D341Med (cell line): ENCODE results near the gene P4HA3.

Experiments
- DNase-seq: peaks from one replicate; pipeline ENCODE4 v3.0.0; 2012; ENCODE audit warnings: low spot score

Gene P4HA3

DNA sequence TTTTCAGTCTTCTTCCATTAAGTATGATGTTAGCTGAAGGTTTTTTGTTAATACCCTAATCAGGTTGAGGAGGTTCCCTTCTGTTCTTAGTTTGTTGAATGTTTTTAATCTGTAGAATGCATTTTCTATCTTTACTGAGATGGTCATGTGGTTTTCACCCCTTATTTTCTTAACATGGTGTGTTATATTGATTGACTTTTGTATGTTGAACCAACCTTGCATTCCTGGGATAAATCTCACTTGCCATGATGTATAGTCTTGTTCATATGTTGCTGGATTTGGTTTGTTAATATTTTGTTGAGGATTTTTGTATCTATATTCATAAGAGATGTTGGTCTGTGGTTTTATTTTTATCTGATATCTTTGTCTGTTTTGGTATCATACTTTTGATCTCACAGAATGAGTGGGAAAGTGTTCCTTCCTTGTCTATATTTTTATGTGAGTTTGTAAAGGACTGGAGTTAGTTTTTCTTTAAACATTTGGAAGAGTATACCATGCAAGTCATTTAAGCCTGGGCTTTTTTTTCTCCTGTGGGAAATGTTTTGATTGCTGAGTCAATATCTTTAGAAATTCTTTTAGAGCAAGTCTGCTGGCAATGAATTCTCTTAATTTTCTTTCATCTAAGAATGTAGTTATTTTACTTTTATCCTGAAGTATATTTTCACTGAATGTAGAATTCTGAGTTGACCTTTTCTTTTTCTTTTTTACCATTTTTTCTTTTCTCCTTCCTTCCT lies 5.5 kb upstream of the P4HA3 start:
- DNase-seq = no peak

DNA sequence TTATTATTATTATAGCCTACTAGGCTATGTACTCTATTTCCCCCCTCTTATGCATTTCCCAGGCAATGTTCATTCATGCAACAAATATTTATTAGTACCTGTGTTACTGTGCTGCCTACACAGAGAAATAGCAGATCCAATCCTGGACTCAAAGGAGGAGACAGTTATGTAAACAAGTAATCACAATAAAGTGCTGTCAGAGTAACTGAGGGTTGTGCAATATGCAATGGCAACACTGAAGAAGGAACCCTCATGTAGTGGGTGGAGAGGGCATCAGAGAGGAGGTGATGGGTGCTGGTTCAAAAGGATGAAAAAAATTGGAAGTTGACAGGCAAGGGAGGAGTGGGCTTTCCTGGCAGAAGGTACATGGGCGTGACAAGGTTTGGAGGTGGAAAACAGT lies 886 bp upstream of the P4HA3 start:
- no peak for DNase-seq

DNA sequence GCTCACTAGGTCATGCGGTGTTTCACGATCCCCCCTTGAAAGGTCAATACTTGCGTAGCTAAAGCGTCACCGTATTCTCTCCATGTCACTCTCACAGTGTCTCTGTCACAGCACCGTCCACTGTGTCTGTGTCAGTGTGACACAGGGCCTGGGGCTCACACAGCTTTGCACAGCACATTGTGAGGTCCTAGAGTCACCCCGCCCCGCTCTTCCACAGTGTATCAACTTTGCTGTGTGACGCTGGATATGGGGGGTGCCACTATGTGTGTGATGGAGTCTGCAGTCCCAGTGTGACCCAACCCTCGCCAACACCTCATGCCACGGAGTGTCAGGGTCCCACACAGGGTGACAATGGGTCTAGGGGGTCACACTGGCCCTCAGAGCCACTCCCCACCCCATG lies 583 bp downstream of the P4HA3 start:
- no peak for DNase-seq

DNA sequence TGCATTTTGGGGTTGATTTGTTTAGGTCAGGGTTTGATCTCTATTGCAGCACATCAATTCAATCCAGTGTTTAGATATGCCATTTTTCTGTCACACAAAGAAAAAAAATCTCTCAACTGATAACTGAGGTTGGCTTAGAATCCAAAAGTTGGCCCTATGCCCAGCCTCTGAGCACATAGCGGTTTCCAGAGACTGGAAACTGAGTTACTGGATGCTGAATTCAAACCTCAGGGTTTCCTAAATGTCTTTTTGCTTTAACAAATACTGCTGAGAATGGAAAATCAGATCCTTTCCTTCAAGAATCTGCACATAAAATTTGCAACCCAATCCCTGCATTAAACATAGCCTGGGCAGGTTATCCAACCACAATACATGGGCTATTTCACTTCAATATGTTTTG lies 4.0 kb downstream of the P4HA3 start:
- DNase-seq = no peak

DNA sequence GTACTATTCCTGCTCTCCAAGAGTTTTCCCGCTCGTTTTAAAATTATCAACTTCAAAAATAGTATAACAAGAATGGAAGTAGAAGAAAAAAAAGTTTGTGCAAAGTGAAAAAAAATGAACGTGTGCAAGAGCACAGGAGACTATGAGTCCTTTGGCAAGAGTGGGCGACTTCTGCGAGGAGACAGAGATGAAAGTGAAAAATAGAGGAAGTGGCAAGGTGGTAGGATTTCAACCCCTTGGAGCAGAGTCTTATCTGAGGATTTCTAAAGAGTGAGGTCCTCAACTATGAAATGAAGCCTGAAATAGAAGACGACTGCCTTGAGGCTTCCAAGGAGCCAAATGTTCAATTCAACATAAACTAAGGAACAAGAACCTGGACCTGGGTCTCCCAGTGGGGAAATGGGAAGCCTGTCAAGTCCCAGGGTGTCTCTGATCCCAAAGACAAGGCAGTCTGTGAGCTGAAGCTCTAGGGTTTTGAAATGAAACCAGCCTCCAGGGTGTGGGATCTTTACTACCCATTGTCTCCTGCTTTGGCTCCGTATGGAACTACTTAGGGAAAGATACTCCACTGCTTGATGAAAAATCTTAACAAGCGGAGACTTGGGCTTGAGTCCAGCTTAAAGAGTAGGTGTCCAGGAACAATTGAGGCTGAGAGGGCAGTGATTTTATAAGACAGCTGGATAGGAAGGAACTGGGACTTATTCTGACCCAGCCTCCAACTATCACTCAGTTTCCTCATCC lies 4.8 kb downstream of the P4HA3 start:
- no peak for DNase-seq

DNA sequence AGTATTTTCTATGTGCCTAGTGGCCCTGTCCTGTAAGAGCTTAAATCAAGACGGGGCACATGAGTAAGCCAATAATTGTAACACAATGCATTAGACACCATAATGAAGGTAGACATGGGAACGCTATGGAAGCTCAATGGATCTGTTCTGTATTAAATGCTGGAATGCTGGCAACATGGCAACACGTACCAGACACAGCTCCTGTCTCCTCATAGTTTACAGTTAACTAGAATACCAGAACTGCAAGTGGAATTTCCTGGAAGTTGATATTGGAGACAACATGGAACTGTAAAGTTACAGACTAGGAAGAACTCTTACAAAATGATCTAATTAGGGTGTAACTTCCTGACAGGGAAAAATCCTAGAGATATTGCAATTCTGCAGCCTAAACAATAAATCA lies 12.4 kb downstream of the P4HA3 start:
- no peak for DNase-seq

DNA sequence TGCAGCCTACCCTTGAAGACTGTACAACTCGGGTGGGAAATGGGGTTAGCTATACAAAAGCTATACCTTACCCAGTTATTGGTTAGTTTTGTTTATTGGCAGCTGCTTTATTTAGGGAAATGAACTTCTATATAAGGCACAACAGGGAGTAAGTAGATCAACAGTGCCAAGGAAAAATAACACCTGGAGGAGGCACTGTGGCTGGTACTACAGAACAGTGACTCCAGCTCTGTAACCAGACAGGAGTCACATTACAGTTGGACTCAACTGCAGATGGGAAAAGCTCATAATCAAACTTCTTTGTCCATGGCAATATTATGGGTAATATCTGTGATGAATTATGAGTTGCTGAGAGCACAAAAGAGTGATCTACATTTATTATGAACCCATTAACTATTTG lies 14.0 kb downstream of the P4HA3 start:
- DNase-seq = no peak

DNA sequence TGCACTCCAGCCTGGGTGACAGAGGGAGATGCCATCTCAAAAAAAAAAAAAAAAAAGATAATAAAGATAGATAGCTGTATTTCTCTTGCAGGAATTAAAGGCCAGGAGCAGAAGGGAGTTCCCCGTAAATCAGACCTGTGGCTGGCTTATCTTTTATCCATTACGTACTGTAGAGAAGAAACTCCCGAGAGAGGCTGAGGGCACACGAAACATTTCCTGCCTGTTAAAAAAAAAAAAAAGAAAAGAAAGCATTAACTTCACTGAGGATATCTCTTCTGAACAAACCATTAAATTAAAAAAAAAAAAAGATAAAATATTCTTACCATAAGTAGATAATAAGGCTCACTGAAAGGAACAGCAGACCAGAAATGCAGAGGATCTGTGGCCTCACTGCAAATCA lies 22.5 kb downstream of the P4HA3 start:
- DNase-seq = no peak

DNA sequence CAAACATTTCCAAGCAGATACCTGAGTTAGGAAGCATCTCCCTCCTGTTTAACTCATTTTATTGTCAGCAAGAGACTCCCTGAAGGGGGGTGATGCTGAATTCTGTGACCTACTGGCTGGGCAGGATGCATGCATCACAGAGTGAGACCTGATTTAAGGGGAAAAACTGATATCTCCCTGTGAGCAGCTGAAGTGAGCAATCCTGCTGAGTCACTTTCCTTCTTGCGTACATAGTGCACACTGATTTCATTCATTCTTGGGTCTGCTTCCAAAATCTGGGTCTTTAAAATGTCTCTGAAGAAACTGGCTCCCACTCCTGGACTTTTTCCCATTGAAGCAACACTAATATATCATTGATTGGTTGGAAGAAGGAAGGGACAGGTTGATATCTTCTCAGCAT lies 23.3 kb downstream of the P4HA3 start:
- no peak for DNase-seq

DNA sequence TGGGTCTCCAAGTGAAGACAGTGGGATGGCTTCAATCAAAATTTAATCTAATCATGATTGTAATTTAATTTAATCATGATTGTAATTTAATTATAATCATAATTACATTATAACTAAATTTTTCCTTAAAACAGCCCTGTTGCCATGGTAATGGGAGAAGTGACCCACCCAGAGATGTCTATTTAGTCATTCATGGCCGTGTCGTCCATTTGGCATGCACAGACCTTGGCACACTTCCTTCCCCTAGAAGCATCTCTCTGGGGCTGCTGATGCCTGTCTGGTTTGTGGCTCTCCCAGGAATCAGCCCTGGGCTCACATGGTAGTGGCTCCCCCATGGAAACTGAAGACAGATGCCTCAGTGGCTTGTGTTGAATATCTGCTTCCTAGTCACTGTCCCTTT lies 27.0 kb downstream of the P4HA3 start:
- DNase-seq = no peak

DNA sequence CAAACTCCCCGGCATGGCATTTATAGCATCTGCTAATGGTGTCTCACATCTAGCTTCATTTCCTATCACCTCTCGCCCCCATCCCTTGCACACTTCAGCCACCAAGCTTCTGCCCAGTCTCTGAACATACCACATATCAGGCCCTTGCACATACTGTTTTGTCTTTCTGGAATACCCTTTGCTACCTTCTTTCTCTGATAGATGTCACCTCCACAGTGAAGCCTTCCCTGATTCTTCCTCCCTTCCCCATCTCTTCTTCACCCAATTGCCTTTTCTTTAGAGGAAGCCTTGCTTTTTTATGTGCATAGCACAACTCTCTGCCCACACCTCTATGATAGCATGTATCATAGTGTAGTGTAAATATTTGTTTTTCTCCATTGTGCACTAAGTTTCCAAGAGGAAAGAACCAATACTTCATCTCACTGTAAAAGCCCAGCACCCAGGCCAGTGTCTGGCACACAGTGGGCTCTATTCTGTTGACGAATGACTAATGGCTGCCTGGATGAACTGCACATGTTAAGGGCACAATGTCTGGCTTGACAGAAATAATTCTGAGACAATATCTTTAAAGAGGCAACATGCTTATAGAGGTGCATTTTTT lies 27.8 kb downstream of the P4HA3 start:
- no peak for DNase-seq

DNA sequence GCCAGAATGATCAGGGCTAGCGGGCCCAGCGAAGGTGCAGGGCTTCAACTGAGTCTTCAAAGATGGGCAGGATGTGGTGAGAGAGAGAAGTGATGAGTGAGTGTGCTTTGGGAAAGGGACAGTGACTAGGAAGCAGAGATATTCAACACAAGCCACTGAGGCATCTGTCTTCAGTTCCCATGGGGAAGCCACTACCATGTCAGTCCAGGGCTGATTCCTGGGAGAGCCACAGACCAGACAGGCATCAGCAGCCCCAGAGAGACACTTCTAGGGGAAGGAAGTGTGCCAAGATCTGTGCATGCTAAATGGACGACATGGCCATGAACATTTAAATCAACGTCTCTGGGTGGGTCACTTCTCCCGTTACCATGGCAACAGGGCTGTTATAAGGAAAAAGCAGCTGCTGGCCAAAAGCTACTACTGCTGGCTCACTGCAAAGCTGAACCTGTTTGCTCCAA lies 28.5 kb downstream of the P4HA3 start:
- DNase-seq = no peak

DNA sequence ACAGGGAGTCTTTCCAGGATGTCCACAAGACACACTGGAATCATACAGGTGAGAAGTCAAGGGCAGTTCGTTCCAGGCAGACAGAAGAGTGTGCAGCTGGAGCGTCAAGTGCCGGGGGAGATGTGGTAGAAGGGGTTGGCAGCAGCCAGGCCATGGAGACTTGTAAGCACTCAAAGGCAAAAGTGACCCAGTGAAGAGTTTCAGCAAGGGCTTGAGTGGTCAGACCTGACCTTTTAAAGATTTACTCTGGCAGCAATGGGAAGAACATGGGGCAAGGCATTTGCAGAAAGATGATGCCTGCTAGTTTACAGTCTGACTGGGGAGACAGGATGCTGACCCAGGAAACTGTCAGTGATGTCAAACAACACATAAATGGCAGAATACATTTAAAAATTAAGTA lies 29.0 kb downstream of the P4HA3 start:
- DNase-seq = no peak

DNA sequence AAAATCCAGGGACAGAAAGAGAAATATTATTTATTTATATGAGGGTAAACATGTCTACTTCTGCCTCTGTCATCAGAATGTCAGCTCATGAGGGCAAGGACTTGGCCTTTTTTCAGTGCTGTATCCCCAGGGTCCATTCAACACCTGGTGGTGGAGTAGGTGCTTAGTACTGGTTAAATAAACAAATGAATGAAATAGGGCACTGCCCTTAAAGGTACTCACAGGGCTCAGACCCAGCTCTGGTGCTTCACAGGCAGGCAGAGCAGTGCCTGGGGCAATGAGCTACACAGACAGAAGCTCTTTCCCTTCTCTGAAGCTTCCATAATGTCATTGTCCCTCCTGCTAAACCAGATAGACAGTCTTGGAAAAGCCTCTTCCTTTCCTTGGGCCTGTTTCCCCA lies 30.9 kb downstream of the P4HA3 start:
- DNase-seq = no peak

DNA sequence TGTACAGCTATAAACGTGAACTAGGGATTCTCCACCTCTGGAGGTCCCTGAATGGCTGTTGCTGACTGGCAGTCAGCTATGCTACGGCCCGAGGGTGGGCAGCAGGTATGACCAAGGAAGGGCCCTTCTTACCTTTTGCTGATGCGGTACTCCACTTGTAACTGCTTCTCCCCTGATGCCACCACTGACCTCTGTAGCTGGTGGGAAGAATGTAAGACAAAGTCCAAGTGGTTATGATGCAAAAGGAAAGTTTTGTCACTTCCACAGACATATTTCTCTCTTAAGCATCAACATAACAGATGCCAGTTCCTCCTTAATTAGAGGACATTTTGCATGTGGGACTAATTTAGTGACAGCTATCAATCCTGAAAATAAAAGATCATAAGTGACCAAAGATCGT lies 32.2 kb downstream of the P4HA3 start:
- no peak for DNase-seq

DNA sequence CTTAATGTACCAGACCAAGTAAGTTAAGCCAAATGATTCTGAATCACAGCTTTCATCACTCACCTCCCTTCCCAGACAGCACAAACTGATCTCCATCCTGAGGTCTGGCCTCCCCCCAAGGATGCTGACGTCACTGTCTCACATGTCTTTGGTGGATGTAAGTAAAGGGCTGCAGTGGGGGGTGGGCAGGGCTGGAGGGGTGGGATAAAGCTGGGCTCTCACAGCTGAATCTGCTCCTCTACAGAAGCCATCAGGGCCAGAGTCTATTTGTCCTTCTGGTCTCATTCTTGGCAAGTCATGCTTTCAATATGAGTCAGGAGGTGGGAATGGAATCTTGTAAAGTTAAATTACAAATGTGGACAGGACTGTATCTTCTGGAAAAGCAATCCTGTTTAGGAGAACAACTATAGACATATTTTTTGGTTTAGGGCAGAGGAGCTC lies 32.7 kb downstream of the P4HA3 start:
- no peak for DNase-seq

DNA sequence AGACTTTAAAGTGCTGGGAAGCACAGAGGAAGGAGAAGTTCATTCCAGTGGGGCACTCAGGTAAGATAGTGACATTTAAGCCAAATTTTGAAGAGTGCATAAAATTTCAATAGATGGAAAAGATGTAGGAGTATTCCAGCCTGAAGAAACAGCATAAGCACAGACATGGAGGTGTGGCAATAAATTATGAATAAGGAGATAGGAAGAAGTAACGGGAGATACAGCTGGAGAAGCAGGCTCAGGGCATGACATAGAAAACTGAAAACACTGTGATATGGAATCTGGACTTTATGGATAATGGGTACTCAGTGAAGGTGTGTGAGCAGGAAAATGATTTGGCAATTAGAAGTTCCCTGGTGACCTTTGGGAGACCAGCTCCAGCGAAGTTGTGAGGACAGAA lies 33.3 kb downstream of the P4HA3 start:
- no peak for DNase-seq

DNA sequence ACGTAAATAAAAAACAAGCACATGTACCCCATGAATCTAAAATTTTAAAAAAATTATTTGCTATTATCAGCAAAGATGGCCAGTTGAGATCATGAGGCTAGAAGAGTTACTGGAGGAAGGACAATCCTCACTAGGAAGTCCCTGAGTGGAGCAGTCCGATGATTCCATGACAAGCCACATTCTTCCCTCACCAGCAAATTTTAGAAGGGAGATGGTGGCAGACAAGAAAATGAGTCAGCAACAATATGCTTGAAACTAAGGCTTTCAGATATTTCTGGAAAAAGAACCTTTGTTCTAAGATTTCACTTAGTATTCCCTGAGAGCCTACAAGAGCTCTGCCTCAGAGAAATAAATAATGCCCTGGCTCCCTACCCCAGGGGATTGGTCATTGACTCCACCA lies 34.9 kb downstream of the P4HA3 start:
- DNase-seq = no peak

DNA sequence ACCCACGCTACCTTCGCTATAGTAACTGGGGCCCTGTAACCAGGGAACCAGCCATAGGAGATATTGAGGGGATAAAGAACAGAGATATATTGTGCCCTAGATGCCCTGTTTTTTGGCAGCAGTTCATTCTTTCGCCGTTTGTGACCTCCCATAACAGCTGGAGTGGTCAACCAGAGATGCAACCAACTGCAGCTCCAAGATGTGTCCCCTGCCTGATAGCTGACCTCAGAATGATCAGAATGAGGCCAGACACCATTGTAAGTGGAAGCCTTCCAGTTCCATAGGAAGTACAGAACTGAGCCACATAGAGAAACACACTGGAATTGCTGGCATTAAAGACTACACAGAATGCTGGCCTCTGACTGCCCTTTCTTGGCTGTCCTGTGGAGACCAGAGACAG lies 39.2 kb downstream of the P4HA3 start:
- no peak for DNase-seq

DNA sequence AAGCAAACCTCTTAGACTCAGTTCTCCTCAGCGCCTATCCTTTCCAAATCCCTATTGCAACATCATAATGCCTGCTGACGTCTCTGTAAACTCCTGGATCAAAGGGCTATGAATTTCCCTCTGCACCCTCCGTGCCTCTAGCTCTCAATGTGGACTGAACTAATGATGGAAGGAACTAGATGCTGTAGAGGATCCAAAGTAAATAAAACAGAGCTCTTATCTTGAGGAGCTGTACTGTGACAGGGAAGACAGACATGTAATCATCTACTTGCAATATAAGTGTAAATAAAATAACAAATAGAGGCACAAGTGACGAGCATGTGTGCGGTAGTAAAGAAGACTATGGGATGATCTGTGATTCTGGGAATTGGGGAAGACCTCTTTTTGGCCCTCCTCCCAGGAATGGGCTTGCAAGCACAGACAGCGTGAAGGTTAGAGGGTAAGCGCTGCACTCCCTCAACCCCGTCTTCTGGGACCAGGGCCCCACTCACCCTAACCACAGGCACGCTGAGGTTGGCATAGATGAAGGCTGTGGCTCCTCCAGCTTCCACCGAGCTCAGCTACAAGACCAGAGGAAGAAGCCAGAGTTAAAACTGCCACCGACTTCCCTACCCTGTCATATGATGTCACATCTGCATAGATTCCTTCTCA lies 42.2 kb downstream of the P4HA3 start:
- DNase-seq = no peak

DNA sequence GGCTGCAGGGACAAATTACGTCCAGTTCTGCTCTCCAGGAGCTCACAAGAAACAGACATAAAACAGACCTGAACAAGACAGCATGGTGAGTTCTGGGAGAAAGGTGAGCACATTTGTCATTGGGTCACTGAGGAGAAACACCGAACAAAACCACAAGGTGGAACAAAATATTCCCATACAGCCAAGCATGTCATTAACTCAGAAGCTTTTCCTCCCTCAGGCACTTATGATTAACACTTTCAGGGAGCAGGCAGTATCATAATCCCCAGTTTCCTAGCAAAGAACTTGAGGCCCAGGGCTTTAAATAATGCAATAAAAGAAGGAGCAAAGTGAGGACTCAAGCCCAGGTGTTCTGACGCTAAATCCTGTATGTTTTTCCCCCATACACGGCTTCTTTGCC lies 43.0 kb downstream of the P4HA3 start:
- DNase-seq = no peak

DNA sequence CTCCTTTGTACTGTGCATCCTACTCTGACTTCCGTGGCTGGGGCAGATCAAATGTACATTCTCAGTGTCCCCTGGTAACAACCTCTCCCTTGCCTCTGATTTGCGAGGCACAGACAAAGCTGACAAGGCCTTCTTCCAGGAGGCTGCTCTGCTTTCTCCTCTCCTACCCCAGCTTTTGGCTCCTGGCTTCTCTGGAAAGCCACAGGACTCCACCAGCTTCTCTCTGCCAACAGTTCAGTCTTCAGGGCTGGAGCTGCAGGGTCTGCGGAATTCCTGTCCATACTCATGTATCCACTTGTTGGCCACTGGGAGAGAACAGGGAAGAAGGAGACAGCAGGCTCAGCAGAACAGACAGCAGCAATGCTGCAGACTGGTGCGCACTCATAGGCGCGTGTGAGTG lies 44.4 kb downstream of the P4HA3 start:
- no peak for DNase-seq

DNA sequence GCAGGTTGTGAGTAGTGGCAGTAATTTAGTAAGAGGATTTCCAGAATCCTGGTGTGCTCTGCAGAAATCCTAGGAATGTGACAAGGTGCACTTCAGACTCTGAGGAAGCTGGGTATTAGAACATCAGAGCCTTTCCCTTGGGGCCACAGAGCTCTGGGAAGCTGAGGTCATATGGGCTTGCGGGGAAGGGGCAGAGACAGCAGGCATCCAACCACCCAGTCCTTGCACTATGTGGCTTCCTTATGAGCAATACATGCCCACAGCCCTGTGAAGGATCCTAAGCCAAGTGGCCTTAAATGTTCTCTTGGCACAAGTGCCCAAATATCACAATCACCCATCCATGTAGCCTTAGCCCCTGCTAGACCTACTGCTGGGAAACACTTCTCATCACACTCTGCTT lies 46.2 kb downstream of the P4HA3 start:
- DNase-seq = no peak
